GM19035 (cell line): ENCODE results near the gene CAMTA1.

ENCODE experiments used
- ATAC-seq: cut with Tn5 transposase; IDR thresholded peaks from one replicate; pipeline ENCODE4 v1.9.1; 2021; ENCODE audit not compliant: unreplicated experiment

The CAMTA1 gene

GRCh38 chr1:7476861-7477547 is 691.8 kb downstream of the CAMTA1 start:
- no peak for ATAC-seq

- ATAC-seq: no peak
Measured at GRCh38 chr1:7477593-7477992, 692.3 kb downstream of the CAMTA1 start.

GRCh38 chr1:7478142-7478790 is 693.0 kb downstream of the CAMTA1 start:
- no peak for ATAC-seq

DNA sequence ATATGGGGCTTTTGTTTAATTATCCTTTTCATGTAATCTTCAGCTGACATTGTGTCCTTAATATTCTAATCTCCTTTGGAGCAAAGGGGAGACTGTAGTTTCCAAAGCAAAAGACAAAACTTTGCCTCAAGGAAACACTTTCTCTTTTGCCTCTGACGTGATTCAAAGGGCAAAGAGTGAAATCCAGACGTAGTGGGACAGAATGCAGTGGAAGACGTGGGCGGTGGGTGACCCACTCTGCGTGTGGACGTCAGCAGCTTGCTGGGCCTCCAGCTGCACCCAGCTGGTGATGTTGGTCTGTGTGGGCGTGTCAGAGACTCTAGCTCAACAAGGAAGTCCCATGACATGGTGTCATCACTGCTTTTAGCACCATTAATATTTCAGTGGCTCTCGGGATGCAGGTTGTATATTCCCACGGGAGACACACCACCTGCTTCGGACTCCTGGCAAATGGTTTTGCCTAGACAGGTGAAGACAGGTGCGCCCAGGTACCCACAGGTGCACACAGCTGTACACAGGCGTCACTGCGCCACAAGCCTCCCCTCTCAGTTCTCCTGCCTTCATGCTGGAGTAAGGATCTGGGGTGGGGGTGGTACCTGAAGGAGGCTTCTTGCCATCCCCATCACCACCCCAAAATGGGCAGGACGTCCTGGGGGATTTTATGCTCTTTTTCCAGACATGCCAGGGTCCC is 693.7 kb downstream of the CAMTA1 start:
- no peak for ATAC-seq

- ATAC-seq: no peak
Measured at GRCh38 chr1:7479571-7479970, 694.3 kb downstream of the CAMTA1 start.

- no peak for ATAC-seq
Measured at GRCh38 chr1:7481194-7481593, 695.9 kb downstream of the CAMTA1 start.

GRCh38 chr1:7482077-7482476 is 696.8 kb downstream of the CAMTA1 start:
- ATAC-seq: no peak

GRCh38 chr1:7482772-7483495 is 697.7 kb downstream of the CAMTA1 start:
- no peak for ATAC-seq

DNA sequence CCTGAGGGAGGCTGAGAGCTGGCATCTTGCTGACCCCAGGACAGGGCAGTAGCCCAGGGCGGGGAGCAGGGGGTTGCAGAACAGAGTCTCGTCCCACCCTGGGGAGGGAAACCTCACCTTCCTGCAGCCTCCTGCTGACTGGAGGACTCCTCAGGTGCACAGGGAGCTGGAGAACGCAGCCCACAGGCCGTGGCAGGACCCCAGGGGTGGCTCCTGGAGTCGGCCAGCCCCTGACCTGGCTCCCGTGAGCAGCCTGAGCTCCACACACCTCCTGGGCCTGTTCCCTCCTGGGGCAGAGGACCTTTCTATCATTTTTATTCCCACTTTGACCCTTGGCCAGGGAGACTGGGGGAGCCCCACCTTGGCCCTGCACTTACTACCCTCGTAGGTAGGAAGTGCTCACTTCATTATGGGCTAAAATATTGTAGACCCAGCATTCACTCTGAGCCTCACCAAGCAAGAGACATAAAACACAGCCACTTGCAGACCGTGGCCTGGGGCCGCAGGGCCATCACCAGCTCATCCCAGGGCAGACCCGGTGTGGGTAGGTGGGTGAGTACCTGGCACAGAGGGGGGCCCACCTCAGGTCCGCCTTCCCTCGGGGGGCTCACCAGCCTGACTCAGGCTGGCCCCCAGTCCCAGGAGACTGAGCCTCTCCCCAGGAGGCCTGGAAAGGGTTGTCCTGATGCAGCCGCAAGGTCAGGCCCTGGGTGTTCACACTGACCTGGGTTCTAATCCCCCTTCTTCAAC is 698.6 kb downstream of the CAMTA1 start:
- ATAC-seq: no peak

GRCh38 chr1:7485086-7485780 is 700.0 kb downstream of the CAMTA1 start:
- no peak for ATAC-seq

DNA sequence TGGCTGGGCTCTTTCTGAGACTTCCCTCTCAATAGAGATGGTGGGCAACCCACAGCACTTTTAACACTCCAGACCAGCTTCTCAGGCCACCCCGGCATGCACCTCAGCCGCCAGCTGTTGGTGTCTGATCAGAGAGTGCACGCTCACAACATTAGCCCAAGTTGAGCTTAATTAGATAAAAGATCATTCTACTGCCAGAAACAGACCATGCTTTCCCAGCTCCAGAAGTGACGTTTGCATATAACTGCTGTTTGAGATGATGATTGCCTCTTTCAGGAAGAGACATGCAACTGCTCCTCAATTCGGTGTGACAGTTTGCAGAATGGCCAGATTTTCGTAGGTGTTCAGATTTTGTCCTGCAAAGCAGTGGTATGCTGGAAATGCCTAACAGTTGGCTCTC is 700.6 kb downstream of the CAMTA1 start:
- no peak for ATAC-seq

DNA sequence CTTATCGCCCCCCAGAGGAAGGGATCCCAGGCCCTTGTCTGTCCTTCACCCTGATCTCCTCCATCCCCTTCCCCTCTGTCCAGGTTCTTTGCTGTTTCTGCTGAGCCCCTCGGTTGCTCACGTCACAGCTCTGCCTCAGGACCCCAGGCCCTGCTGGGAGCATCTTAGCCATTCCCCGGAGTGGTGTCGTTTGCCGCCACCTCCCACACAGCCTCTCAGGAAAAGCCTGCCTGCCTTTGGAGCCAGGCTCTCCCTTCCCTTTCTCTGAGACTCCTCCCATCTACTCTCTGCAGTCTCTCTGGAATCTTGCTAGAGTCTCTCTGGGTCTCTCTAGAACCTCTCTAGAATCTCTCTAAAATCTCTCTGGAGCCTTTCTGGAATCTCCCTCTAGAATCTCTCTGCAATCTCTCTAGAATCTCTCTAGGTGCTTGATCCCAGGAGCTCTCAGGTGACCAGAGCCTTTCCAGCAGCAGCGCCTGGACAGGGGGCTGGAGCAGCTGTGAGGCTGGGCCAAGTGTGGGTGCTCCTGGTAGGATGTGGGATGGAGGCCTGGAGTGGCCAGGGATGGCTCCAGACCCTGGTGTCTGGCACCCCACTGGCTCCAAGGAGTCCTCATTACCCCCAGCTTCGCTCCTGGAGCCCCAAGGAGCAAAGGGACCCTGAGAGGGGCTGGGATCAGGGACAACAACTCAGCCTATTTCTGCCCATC is 702.7 kb downstream of the CAMTA1 start:
- no peak for ATAC-seq

GRCh38 chr1:7488475-7488842 is 703.2 kb downstream of the CAMTA1 start:
- ATAC-seq: no peak

DNA sequence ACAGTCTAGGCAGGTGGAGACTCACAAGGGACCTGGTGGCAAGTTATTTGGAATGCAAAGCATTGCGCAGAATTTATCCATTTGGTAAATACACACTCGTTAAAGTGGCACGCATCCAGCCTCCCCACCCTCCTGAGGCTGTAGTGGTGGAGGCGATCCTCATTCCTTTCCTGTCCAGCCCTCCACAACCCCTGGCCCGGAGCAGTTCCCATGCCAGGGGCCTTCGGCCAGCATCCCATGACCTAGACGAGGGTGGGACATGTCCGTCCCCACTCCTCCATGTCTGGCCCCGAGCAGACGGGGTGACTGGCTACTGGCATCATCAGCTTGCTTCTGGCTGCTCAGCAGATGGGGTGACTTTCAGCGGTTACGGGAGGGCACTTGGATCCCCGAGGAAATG is 704.3 kb downstream of the CAMTA1 start:
- ATAC-seq: no peak

- no peak for ATAC-seq
Measured at GRCh38 chr1:7490576-7490975, 705.3 kb downstream of the CAMTA1 start.

DNA sequence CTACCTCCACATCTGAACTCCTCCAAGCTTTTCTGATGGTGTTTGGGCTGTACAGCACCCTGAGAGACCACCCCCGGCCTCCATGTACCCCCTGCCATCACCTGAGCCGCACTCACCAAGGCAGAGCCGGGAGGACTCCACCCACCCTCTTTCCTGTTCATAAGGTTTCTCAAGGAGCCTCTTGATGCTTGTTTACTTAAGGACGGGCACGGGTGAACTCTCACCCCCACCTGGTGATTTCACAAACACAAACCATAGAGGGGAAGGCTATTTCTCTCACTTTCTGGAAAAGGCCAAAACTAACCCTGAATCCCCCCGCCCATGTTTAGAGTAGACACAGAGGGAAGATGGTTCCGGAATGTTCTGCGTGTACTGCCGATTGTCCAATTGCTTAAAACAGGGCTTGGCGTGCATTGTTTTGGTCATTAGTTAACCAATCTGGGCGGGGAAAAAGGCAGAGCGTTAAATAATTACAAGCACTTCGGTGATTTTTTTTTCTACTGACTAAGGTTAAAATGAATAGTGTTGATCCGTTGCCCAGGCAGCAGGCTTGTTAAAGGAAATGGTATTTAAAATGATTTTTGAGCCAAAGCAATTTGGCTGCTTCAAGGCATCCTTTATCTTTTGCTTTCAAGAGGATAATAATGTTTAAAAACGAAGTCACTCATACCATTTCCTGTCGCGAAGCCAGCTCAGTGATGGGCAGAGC is 706.0 kb downstream of the CAMTA1 start:
- no peak for ATAC-seq

DNA sequence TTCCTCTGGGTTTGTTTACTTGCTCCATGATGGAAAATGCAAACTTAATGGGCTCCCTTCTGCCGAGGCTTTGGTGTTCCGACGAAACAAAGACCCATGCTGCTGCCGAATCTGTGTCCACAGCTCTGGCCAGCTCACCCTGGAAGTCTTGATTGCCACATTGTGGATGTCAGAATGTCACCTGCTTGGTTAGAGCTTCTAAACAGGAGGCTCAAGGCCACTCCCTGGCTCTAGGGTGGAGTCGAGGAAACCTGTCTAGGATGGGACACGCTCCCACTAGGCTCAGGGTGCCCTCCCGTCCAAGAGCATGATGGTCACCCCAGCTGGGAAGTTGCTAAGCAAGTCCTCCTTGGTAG is 706.5 kb downstream of the CAMTA1 start:
- no peak for ATAC-seq

- no peak for ATAC-seq
Measured at GRCh38 chr1:7493711-7494454, 708.6 kb downstream of the CAMTA1 start.

DNA sequence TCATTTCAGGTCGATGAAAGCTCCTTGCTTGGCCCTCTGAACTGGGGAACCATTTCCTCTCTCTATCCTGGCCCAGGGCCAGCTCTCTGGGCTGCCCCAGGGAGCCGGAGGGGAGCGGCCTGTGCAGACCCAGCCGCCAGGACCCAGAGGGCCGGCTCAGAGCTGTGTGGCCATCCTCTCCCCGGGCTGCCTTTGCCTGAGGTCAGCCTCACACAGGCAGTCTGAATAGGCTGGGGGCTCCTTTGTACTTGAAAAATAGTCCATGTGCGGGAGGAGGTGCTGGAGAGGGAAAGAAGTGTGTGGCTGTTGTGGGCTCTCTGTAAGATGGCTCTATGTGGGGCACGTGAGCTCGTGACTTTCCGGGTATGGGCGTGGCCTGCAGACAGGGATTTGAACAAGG is 710.7 kb downstream of the CAMTA1 start:
- no peak for ATAC-seq
